KBM-7 (cell line): ENCODE measurements around the gene AGRN.
A peak's percentile ranks its signal among the peaks of the same experiment; 100 is the strongest.
"Not testable (repeated sequence)": the region's sequence is repeated elsewhere in the genome, so short reads cannot be mapped to it uniquely, and the experiment has no call there.

Source experiments
- DNase-seq: peaks from one replicate; pipeline ENCODE4 v3.0.0-alpha.2; 2015
- in situ Hi-C: fragments of 300-500 bp; cut with MboI; formaldehyde crosslinking; loops from 2 replicates; pipeline ENCODE4 v1.14.3; 2020; ENCODE audit warnings: low sequenced_read_pairs, low pct_unique_long_range_greater_than_20kb, mixed read lengths

The AGRN gene

GRCh38 chr1:1020000-1020404, at the start of gene AGRN:
AGRN (plus strand) TSS chr1:1020120; CDS start chr1:1020173, 53 bp downstream.
- DNase-seq, result no peak
- in situ Hi-C loops, result no loop called here

- in situ Hi-C loops, result no loop called here
- DNase-seq, result no peak
Measured at GRCh38 chr1:970242-970972, 49.5 kb upstream of the AGRN start.

GRCh38 chr1:970973-971730, 48.8 kb upstream of the AGRN start:
- in situ Hi-C loops, result no loop called here

GRCh38 chr1:971751-972506, 48.0 kb upstream of the AGRN start:
- no peak for DNase-seq
- in situ Hi-C loops, result no loop called here

More at GRCh38 chr1:970973-971730, 48.8 kb upstream of the AGRN start:
- no peak for DNase-seq

GRCh38 chr1:972726-973458, 47.0 kb upstream of the AGRN start:
- no peak for DNase-seq
- in situ Hi-C loops, result no loop called here

- DNase-seq, result no peak
- in situ Hi-C loops, result no loop called here
Measured at GRCh38 chr1:973459-974292, 46.2 kb upstream of the AGRN start.

GRCh38 chr1:974293-974640, 45.7 kb upstream of the AGRN start:
- in situ Hi-C loops, result no loop called here
- no peak for DNase-seq

- in situ Hi-C loops, result no loop called here
- no peak for DNase-seq
Measured at GRCh38 chr1:974687-975328, 45.1 kb upstream of the AGRN start.

- no peak for DNase-seq
- in situ Hi-C loops, result no loop called here
Measured at GRCh38 chr1:975365-975764, 44.6 kb upstream of the AGRN start.

- peak; percentile 78 for DNase-seq
- in situ Hi-C loops, result no loop called here
Measured at GRCh38 chr1:975896-976683, 43.8 kb upstream of the AGRN start.

- in situ Hi-C loops, DNase-seq: not testable (repeated sequence)
Measured at GRCh38 chr1:976791-977190, 43.1 kb upstream of the AGRN start.

- in situ Hi-C loops, result no loop called here
- no peak for DNase-seq
Measured at GRCh38 chr1:978069-978834, 41.7 kb upstream of the AGRN start.

GRCh38 chr1:978835-979743, 40.8 kb upstream of the AGRN start:
- in situ Hi-C loops, result no loop called here
- no peak for DNase-seq

GRCh38 chr1:979744-980072, 40.2 kb upstream of the AGRN start:
- DNase-seq, result no peak
- in situ Hi-C loops, result no loop called here

GRCh38 chr1:980137-980571, 39.8 kb upstream of the AGRN start:
- in situ Hi-C loops, result no loop called here
- DNase-seq, result no peak
